Measurements from ENCODE around the gene MPND. TPM values are rescaled to one million over a fixed set of nuclear protein-coding genes. Genes with fewer than 3 reads are reported as not detected.
"Not testable (repeated sequence)": the region's sequence is repeated elsewhere in the genome, so short reads cannot be mapped to it uniquely, and the experiment has no call there.

The MPND gene
- total RNA-seq, 1 experiment from 2014 or later, result 4.8 TPM

DNA sequence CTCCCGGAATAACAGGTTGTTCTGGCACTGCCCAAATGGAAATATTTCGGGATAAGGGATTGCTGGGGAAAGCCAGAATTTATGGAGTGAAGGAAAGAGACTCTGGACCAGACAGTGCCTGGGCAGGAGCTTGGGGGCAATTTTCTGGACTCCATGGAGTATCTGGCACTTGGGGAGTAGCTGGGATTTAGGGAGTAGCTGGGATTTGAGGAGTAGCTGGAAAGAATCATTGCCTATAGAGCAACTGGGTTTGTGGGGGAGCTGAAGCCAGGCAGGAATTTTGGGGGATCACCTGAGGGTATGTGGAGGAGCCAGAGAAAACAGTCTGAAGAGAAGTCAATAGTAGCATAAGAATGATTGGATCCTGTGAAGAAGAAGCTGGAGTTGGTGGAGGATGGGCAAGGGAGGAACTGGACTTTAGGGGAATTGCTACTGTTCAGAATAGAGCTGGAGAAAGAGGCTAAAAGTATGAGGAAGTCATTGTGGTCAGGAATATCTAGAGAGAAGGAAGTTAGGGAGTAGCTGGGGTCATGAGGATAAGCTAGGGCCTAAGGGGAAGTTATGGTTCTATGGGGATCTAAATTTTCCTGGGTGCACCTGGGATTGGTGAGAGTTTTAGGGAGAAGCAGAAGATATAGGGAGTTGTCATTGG lies 24.2 kb upstream of the MPND start:
- no peak for DNase-seq (ENCODE audit: low read depth)

DNA sequence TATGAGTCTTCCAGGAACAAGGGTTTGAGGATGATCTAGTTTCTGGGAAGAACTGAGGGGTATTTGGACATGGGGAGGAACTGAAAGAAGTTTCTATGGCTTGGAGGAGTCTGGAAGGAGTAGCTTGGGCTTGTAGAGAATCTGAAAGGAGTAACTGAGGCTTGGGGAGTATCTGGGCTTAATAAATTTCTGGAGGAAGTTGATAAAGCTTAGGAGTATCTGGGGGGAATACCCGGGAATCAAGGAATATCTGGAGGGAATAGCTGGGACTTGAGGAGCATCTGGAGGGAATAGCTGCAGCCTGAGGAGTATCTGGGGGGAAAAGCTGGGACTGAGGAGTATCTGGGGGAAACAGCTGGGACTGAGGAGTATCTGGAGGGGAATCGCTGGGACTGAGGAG lies 22.9 kb upstream of the MPND start:
- no peak for DNase-seq (ENCODE audit: low read depth)

DNA sequence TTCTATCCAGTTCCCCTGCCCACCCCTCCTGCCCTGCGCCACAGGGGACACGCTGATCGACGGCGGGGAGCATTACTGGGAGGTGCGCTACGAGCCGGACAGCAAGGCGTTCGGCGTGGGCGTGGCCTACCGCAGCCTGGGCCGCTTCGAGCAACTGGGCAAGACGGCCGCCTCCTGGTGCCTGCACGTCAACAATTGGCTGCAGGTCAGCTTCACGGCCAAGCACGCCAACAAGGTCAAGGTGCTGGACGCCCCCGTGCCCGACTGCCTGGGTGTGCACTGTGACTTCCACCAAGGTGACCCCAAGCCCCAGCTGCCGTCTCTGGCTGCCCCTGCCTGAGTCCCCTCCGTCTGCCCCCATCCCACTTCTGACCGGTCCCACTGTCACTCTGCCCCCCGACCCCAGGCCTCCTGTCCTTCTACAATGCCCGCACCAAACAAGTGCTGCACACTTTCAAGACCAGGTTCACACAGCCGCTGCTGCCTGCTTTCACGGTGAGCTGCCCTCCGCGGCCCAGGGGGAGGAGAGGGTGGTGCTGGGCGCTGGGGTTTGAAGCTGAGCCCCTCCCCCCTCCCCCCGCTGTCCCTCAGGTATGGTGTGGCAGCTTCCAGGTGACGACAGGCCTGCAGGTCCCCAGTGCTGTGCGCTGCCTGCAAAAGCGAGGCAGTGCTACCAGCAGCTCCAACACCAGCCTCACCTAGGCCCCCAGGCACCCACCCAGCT lies 20.3 kb upstream of the MPND start:
- peak; percentile 35 for DNase-seq (ENCODE audit: low read depth)

DNA sequence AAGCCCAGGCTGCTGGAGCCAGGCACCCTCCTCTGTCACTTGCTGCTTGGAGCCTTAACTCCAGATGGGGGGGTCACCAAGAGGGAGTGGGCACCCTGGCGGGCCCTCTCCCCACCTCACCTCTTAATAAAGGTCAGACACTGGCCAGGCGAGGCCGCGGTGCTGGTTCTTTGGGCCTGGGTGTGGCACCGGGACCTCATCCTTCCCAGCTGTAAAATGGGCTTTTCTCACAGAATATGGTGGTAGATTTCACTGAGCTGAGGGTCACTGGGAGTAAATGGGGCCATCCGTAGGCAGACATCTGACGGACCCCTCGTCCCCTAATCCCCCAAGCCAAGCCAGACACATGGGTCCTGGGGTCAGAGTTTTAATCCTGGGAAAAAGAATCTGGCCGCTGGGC lies 19.7 kb upstream of the MPND start:
- DNase-seq (ENCODE audit: low read depth), result no peak

DNA sequence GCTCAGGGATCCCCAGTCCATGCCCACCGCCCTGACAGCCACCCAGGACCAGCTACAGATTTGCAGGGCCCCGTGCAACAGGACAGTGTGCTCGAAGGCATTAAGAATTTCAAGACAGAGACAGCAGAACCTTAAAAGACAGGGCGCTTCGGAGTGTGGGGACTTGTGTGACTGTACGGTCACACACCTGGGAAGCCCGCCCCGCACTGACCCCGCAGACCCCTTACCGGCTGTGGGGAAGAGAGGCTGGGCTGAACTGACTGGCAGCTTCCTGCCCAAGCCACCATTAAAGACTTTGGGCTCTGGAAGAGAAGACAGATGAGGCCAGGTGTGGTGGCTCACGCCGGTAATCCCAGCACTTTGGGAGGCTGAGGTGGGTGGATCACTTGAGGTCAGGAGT lies 19.1 kb upstream of the MPND start:
- no peak for DNase-seq (ENCODE audit: low read depth)

DNA sequence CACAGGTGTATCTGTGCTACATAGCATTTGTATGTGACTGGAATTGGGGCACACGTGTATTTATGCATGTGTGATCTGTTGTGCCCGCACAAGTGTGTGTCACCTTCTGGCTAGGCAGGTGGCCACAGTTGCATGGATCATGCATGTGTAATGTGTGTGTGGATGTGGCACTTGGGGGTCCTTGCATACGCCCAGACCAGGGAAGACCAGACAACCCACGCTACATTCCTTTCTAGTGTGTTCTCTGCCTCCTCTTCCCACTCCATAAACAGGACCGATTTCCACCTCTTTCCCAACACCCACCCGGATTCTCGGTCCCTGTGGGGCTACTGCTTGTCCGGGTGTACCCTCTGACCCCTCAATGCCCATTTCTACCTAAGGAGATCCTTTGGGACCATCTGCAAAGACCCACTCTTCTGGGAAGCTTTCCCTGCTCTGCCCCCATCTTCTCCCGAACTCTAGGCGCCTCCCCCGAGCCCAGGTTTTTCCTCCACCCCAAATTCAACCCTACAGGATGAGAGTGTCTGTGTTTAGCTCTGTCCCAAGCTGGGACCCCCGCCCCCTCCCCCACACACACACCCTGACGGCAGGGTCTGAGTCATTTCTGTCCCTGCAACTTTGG lies 17.0 kb upstream of the MPND start:
- no peak for DNase-seq (ENCODE audit: low read depth)

DNA sequence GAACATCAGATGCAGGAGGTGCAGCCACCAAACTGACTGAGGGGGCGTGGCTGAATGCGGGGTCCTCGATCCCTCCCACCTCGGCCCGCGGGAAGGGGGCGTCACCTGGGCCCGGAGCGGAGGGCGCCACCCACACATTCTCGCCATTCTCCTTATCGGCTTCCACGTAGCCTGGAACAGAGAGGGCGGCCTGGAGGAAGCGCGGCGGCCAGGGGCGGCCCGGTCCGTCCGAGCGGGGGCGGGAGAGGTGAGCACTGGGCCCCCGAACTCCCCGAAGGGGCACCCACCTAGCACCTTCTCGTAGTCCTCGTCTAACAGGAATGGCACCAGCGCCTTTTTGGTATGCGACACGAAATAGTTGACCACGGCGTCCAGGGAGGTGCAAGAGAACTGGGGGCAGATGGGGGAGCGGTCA lies 16.5 kb upstream of the MPND start:
- no peak for DNase-seq (ENCODE audit: low read depth)

DNA sequence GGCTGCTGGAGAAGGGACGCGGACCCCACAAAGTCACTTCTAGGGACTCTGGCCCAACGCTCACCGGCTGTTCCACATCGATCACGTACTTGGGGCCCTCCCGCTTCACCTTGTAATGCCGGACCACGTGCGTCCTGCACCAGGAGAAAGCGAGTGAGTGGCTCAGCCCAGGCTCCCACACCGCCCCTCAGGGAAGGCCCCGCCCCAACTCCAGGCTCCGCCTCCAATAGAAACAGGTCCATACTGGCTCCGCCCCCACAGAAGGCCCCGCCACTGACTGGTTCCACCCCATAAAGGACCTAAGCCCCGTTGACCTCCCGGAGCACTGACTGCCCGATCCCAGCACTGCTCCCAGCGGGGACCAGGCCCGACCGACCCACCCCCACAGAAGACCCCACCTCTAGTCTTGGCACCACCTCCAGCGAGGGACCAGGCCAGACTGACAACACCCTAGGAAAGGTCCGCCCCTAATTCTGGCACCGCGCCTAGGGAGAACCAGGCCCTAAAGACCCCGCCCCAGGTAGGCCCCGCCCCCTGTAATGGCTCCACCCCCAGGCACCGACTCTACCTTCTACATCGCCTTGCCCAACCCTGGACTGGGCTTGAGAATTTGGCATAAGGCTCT lies 16.0 kb upstream of the MPND start:
- DNase-seq (ENCODE audit: low read depth), result peak; percentile 48

DNA sequence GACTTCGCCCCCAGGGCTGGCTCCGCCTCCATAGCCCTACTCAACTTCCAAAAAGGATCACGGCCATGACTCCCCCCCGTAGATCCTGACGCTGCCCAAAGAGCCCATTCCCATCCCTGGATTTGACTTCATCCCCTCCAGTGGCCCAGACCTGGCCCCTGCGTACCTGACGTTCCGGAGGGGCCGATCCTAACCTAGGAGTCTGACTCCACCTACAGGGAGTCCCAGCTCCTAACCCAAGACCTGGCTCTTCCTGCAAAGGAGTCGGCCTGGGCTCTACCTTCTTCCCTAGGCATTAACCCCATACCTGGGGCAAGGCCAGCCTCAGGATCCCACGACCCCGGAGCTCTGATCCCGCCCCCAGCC lies 15.5 kb upstream of the MPND start:
- DNase-seq (ENCODE audit: low read depth), result no peak

DNA sequence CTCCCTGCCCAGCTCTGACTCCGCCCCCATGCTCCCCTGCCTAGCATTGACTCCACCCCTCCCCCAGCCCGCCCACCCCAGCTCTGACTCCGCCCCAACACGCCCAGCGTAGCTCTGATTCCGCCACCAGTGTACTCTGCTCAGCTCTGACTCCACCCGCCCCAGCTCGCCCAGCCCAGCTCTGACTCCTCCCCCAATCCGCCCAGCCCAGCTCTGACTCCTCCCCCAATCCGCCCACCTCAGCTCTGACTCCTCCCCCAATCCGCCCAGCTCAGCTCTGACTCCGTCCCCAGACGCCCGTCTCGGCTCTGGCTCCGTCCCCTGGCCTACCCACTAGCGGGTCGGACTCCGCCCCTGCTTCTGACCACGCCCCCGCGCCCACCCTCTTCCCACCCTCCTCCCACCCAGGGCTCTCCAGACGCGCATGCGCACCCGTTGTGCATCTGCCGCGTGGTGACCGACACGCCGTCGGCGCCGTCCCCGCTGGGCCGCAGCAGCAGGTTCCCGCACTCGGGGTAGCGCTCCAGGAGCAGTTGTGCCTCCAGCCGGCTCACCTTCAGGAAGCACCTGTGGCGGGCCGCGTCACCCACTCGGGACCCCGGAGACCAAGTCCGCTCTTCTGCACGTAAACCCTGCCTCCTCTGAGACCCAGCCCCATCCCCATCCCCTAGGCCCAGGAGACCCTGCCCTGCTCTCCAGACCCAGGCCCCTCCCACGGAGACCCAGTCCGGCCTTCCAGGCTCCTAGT lies 14.9 kb upstream of the MPND start:
- DNase-seq (ENCODE audit: low read depth), result peak; percentile 84

DNA sequence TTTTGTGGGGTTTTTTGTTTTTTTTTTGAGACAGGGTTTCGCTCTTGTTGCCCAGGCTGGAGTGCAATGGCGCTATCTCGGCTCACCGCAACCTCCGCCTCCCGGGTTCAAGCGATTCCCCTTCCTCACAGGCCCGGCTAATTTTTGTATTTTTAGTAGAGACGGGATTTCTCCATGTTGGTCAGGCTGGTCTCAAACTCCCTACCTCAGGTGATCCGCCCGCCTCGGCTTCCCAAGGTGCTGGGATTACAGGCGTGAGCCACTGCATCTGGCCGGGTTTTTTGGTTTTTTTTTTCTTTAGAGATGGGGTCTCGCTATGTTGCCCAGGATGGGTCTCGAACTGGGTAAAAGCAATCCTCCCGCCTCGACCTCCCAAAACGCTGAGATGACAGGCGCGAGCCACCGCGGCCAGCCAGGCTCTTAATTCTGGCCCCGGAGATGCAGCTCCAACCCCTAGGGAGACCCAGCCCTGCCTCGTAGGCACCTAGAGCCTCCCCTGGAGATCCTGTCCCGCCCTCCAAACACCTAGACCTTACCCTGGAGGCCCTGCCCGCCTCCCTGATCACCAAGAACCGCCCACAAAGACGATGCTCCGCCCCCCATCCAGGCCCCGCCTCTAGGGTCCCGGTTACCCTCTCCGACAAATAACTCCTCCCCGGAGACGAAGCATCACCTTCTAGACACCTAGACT lies 14.2 kb upstream of the MPND start:
- not testable (repeated sequence) for DNase-seq (ENCODE audit: low read depth)

DNA sequence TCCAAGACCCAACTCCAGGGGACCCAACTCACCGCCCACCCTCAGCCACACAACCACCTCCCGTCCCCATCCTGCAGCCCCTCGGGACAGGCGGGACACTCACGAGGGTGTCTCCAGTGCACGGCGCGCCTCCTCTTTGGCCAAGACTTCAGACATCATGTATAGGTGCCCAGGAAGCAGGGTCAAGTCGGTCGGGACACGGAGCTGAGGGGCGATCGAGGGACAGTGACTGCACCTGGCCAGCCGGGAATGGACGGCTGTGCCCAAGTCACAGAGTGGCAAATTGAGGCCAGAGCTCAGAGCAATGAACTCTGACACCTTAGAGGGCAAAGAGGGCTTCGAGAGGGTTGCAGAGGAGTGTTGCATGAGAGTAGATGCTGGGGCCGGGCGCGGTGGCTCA lies 13.5 kb upstream of the MPND start:
- no peak for DNase-seq (ENCODE audit: low read depth)

DNA sequence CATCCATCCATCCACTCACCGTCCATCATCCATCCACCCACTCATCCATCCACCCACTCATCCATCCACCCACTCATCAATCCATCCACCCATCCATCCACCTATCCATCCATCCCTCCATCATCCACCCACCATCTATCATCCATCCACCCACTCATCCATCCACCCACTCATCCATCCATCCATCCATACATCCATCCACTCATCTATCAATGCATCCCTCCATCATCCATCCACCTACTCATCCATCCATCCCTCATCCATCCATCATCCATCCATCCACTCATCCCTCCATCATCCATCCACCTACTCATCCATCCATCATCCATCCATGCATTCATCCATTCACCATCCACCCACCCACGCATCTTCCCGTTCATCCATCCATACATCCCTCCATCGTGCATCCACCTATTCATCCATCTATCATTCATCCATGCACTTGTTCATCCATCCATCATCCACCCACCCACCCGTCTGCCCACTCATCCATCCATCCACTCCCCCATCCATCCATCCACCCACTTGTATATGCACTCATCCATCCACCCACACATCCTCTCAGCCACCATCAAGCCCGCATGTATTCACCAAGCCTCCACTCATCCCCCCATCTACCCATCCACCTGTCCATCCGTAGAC lies 8.3 kb upstream of the MPND start:
- no peak for DNase-seq (ENCODE audit: low read depth)

DNA sequence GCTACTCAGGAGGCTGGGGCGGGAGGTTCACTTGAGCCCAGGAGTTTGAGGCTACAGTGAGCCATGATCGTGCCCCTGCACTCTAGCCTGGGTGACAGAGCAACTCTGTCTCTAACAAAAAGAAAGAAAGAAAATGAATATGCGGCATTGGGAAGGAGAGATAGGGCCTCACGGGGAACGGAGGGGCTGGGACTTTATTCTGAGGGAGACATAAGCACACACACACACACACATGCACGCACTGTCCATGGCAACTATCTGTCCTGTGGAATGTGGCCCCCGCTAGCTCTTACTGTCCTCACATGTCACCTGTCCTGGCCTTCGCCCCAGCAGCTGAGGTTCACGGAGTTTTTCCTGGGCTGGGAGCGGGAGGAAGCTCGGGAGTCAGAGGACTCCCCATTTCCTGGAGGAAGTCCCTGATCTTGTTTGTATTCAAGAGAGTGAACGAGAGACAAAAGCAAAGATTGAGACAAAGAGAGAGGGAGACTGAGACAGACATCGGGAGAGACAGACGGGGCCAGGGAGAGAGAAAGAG lies 5.4 kb upstream of the MPND start:
- peak; percentile 38 for DNase-seq (ENCODE audit: low read depth)

DNA sequence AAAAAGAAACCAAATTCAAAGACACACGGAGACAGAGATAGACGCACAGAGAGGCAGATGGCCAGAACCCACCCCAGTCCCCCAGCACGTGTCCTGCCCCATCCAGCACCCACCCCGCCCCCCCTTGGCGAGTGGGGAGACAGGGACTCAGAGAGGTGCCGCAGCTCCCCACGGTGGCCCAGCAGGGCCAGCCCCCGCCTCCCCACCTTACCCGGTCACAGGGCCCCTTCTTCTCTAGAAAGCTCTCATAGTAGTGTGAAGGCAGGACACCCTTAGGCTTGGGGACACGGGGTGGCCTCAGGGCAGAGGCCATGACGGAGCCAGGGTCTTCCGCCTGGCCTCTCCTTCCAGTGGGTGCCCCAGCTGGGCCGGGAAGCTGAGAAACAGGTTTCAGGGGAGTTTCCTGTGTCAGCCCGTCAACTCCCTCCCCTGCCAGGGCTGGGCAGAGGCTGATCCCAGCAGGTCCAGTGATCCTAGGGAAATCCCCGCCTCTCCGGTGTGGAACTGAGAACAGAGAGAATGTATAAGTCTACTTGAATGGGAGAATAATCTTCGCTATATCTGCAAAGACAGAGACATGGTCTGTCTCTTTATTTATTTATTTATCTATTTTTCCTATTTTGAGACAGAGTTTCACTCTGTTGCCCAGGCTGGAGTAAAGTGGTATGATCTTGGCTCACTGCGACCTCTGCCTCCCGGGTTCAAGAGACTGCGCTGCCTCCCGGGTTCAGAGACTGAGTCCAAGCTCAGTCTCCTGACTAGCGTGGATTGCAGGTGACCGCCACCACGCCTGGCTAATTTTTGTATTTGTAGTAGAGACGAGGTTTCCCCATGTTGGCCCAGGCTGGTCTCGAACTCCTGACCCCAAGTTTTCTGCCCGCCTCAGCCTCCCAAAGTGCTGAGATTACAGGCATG lies 4.7 kb upstream of the MPND start, which contains the start of gene STAP2:
Gene STAP2 (minus strand): TSS at position 387 of the 915 bp plus-strand sequence. CDS start 74 bp downstream, at position 313.
- peak; percentile 51 for DNase-seq (ENCODE audit: low read depth)

DNA sequence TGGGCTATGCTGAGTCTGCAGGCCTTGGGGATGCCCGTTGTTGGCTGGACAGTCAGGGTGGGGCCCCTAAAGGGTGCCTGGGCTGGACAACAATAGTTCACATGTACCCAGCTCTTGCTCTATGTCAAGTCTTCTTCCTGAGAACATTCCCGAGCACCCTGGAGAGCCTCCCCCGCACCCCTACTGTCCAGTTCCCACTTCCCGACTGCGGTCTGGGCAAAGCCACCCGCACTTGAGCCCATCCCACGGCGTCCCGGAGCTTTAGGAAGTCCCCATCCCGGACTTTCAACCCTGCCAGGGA lies 1.1 kb upstream of the MPND start:
- no peak for DNase-seq (ENCODE audit: low read depth)

DNA sequence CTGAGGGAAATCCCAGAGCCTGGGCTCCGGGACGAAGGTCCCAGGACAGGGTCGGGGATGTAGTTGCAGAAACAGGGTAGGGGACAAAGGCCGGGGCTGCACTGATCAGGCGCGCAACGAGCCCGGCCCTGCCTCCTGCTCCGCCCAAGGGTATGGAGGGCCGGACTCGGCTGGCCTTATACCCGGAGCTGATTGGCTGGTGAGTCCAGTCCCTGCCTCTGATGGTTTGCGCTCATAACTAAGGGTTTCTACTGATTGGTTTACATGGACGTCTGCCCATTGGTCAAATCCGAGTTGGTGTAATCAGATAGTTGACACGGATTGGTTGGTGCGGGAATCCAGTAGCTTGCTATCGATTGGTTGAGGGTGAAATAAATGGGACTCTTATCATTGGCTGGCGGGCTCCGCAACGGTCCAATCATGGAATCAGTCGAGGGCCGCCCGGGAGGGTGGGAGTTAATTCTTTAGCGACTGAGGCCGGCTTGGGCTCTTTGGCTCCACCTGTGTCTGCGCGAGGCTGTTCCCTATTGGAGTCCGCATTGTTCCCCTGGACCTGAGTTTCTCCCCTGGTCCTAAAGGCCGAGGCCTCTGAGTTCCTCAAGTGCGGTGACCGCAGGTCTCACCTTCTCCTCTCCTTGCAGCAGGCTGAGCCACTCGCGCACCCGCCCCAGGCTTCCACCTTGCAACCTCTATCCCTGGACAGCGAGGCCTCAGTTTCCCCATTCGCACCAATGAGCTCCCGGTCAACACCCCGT lies 570 bp upstream of the MPND start:
- DNase-seq (ENCODE audit: low read depth), result peak; percentile 100

DNA sequence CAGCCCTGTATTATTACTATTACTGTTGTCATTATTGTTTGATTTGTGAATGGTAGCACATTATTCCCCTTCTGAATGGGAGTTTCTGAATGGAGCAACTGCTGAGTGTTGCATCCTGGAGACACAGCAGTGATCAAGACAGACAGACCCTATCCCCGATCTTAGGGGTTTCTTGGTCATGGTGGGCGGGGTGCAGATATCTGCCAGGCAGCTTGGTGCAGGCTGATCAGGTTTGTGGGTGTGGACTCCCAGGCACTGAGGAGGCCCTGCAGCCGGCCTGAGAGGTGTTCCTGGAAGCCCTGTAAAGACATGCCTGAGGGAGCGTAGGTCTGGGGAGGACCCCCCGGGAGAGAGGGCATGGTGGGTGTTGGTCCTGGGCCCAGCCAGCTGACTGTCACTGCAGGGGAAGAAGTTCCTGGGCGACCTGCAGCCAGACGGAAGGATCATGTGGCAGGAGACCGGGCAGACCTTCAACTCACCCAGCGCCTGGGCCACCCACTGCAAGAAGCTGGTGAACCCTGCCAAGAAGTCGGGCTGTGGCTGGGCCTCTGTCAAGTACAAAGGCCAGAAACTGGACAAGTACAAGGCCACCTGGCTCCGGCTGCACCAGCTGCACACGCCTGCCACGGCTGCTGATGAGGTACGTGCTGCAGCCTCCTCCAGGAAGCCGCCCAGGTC lies 2.1 kb downstream of the MPND start:
- DNase-seq (ENCODE audit: low read depth), result no peak

Measured in RPMI7951 (cell line).